GM12875 (cell line): ENCODE measurements around the gene STRIP1.

ENCODE experiments used
- H3K4me3 ChIP-seq: one replicate; pipeline ENCODE4 v1.5.1; 2011; ENCODE audit warnings: low read depth, low read length, control low read depth
- TF ChIP-seq, protein P1 (sequence below): IDR thresholded peaks from 2 replicates; pipeline ENCODE4 v1.5.1; 2011; ENCODE audit warnings: low read depth, mild to moderate bottlenecking, control low read depth, inconsistent platforms, low read length, moderate library complexity, borderline replicate concordance; ENCODE audit not compliant: insufficient read depth

STRIP1 gene

GRCh38 chr1:110034451-110035235, at the start of gene STRIP1:
Gene STRIP1 (plus strand): TSS chr1:110034624. CDS start chr1:110034638, 14 bp downstream.
- peak within 1 kb of the TSS; percentile 96 for H3K4me3 ChIP-seq
- TF ChIP-seq, protein P1, sequence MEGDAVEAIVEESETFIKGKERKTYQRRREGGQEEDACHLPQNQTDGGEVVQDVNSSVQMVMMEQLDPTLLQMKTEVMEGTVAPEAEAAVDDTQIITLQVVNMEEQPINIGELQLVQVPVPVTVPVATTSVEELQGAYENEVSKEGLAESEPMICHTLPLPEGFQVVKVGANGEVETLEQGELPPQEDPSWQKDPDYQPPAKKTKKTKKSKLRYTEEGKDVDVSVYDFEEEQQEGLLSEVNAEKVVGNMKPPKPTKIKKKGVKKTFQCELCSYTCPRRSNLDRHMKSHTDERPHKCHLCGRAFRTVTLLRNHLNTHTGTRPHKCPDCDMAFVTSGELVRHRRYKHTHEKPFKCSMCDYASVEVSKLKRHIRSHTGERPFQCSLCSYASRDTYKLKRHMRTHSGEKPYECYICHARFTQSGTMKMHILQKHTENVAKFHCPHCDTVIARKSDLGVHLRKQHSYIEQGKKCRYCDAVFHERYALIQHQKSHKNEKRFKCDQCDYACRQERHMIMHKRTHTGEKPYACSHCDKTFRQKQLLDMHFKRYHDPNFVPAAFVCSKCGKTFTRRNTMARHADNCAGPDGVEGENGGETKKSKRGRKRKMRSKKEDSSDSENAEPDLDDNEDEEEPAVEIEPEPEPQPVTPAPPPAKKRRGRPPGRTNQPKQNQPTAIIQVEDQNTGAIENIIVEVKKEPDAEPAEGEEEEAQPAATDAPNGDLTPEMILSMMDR = no peak

DNA sequence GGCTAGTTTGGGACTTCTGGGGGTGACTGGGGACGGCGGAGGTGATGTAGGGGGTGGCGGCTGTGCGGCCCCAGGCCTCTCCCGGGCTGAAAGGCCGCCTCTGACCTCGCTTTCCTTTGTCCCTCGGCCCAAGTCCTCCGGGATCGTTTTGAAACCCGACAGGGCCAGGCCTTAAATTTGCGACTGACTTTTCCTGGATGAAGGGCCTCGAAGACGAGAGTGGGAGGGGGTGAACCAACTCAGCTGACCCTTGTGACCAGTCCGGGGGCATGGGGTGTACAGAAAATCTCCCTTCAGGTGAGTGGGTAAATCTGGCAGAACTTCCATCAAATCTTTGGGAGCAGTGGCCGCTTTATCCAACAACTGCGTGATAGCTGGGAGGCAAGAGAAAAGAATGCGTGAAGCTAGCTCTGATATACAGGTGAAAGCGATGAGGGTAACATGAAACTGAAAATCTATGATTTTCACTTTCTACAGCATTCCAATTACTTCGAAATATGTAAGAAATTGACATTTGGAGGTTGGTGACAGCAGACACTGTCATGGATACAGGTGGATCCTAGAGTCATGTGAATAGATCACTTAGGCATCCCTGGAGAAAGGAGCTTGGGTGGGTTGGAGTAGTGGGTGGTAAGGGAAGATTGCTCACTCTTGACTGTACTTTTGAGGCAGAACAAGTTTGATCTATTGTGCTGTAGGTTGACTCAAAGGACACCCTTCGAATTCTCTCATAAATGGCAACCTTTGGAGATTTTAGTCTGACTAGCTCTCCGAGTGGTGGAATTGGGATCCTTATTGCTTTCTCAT, 49.0 kb upstream of the STRIP1 start:
- H3K4me3 ChIP-seq = peak overlapping the region; percentile 91
- TF ChIP-seq, protein P1 = no peak

GRCh38 chr1:109986054-109986444, 48.4 kb upstream of the STRIP1 start:
- H3K4me3 ChIP-seq = peak overlapping the region; percentile 91
- TF ChIP-seq, protein P1 = no peak

DNA sequence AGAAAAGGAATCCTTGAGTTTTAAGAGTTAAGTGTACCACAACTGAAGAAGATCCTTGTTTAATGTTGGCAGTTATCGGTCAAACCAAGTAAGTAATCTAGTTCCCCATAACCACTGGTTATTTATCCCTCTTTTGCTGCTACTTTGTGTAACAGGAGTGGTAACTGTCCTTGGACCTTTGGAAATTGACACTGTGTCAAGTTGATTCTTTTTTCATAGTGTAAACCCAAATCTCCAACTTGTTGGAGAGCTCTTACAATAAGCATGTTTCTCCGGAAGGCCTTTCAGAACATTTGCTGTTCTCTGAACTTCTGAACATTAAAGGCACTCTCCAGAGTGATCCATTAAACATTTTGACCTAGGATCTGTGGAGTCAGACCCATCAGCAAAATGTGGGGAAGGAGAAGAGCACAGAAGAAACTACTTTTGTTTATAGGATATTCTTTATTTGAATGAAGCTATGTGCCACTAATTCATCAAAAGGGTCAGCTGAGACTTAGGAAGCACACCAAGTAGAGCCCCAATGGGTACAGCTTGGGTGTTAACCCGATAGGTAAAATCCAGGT, 46.0 kb upstream of the STRIP1 start:
- no peak overlapping the region for H3K4me3 ChIP-seq
- TF ChIP-seq, protein P1 = no peak

DNA sequence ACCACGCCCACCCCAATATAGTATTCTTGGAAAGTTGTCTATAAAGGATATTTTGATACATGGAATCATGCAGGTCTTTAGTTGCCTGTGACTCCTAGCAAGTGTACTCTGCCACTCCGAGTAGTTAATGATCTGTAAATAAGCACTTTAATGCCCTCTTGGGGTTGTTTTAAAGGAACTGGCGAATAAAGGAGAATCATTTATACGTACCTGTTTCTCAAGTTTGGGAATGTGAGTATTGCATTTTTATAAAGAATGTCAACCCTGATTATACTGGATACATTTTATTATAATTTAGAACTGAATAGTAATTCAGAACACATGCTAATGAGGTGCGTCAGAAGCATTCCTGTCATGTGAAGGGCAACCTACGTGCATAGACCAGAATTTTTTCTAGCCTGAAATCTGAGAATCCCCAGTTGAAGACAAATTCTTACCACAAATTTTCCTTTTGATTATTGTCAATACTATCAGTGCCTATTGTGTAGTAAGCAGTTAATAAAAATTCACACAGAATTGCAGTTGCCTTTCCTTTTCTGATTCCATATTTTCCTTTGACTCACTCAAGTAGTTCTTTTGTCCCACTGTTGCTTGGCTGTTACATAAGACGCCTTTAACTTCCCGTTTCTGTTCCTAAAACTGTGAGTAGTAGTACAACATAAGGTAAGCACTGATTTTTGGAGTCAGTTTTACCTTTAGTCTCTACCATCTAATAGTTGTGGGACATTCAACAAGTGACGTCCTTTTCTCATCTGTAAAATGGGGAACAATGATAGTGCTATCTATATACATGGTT, 44.7 kb upstream of the STRIP1 start:
- no peak overlapping the region for H3K4me3 ChIP-seq
- TF ChIP-seq, protein P1 = no peak

- TF ChIP-seq, protein P1 = no peak
- no peak overlapping the region for H3K4me3 ChIP-seq
Observed at GRCh38 chr1:109990302-109990653, 44.1 kb upstream of the STRIP1 start.
